ENCODE results near the gene FAM50A. TPM values are rescaled to one million over a fixed set of nuclear protein-coding genes. Genes with fewer than 3 reads are reported as not detected.

Gene FAM50A
- total RNA-seq, 4 donors from 2014 or later: 39.9 to 76.3 (median 47.4) TPM

GRCh38 chrX:154488336-154489075 lies 44.6 kb downstream of the FAM50A start:
- no peak overlapping the region for H3K4me3 ChIP-seq (replicated peaks in 1 of 3)
- no peaks in the 10 kb centered on the region for H3K36me3 ChIP-seq
- peaks cover 0 to 13% of the 10 kb centered on the region in 2 donors for H3K4me1 ChIP-seq
- no peaks in the 10 kb centered on the region for H3K27me3 ChIP-seq
- intact Hi-C loops (cut with DNase I): loop anchor here (5.0 kb wide), 1 partner anchor 51 kb away; the partner anchor contains the start of gene GDI1
- no peaks in the 10 kb centered on the region for H3K9me3 ChIP-seq
- no CpG with 5 or more reads among the region's 20 CpGs for WGBS, 2 donors
- H3K27ac ChIP-seq: no peak overlapping the region
- no peak for TF ChIP-seq POLR2A (IDR thresholded peaks at IDR 0.05)
- no peak for TF ChIP-seq CTCF (IDR thresholded peaks at IDR 0.05)
- DNase-seq: no peak

DNA sequence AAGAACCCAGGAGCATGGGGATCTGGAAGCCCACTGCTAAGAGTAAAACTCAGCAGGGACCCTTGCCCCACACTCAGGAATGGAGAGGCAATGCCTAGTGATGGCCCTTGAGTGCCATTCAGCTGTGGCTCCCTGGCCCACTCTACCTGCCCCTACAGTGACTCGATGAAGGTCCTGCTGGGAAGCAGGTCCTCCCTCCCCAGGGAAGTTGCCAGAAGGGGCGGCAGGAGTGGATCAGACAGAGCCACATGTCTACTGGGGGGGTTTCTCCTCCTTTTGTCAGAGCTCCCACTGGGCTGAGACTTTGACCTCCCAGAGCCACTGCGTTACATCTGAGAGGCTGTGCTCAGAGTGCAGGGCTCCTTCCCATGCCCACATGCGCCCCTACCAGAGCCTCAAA lies 45.2 kb downstream of the FAM50A start:
- Histone ChIP-seq H3K36me3 (no peaks in the 10 kb centered on the region), H3K4me1 (peaks cover 0 to 13% of the 10 kb centered on the region in 2 donors), H3K4me3 (replicated peaks in 1 of 3) (no peak overlapping the region), H3K27me3 (no peaks in the 10 kb centered on the region), H3K27ac (no peak overlapping the region), H3K9me3 (no peaks in the 10 kb centered on the region)
- no peak for TF ChIP-seq POLR2A (IDR thresholded peaks at IDR 0.05)
- no peak for TF ChIP-seq CTCF (IDR thresholded peaks at IDR 0.05)
- intact Hi-C loops (cut with DNase I): loop anchor here (5.0 kb wide), 1 partner anchor 52 kb away; the partner anchor contains the start of gene GDI1
- no peak for DNase-seq
- 90 to 100% methylated on average over 1 to 2 of the region's 4 CpGs for WGBS, 2 donors

- H3K4me3 ChIP-seq (replicated peaks in 1 of 3): peak overlapping the region; percentile 26 to 56 (median 32)
- no peaks in the 10 kb centered on the region for H3K27me3 ChIP-seq
- TF ChIP-seq POLR2A (IDR thresholded peaks at IDR 0.05) (no peak), CTCF (IDR thresholded peaks at IDR 0.05) (no peak)
- H3K27ac ChIP-seq: peak overlapping the region; percentile 59 to 89 (median 70)
- peaks cover 0 to 7% of the 10 kb centered on the region in 2 donors for H3K4me1 ChIP-seq
- WGBS, 2 donors: 17% methylated on average over 1 of the region's 19 CpGs; no CpG with 5 or more reads in 1 of the 2 donors
- peak; percentile 25 to 27 for DNase-seq
- intact Hi-C loops (cut with DNase I): no loop called here
- no peaks in the 10 kb centered on the region for H3K36me3 ChIP-seq
- no peaks in the 10 kb centered on the region for H3K9me3 ChIP-seq
Measured at GRCh38 chrX:154490021-154490413, 46.1 kb downstream of the FAM50A start.

DNA sequence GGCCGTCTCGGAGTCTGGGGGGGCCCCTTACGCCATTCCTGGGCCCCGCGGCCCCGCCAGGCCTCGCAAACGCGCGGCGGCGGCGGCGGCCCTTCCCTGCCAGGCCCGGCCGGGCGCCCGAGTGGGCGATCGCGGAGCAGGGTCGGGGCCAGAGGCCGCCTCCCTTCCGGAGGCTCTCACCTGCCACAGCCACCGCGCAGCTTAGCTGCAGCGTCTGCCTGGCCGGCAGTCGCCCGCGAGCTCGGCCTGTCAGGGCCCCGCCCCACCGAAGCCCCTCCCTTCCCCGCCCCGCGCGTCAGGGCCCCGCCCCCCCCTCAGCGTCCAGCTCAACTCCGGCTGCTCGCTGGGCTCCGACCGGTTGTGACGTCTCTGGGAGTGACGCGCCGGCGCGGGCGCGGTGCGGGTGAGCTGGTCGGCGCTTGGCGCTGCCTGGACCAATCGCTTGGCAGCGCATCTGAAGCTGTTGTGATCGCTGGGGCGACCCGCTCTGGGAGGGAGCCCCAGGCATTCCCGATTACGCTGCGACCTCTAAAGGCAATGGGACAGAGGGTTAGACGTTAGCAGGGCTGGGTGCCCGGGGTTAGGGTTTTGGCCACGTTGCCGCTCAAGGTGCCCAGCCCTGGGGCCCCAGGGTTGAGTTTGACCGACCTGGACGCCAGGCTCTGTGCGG lies 46.6 kb downstream of the FAM50A start, which contains the start of gene SLC10A3:
Gene SLC10A3, minus strand, starts transcription at position 216 of the 670 bp plus-strand sequence. CDS start 1,689 bp downstream, outside the sequence.
- intact Hi-C loops (cut with DNase I): no loop called here
- Histone ChIP-seq H3K27ac (peak within 1 kb of the TSS; percentile 76 to 89 (median 89)), H3K36me3 (no peaks in the 10 kb centered on the region), H3K9me3 (no peaks in the 10 kb centered on the region), H3K27me3 (no peaks in the 10 kb centered on the region), H3K4me1 (peaks cover 0 to 2% of the 10 kb centered on the region in 2 donors), H3K4me3 (replicated peaks in 1 of 3) (peak within 1 kb of the TSS; percentile 26 to 56 (median 32))
- DNase-seq: peak; percentile 92
- WGBS, 2 donors: 0% methylated on average over 1 to 2 of the region's 71 CpGs
- peak; percentile 71 to 84 for TF ChIP-seq POLR2A (IDR thresholded peaks at IDR 0.05)
- TF ChIP-seq CTCF (IDR thresholded peaks at IDR 0.05): peak in 1 of 6 experiments; percentile 17
